MCF 10A (cell line): ENCODE measurements around the gene VAV3. TPM values are rescaled to one million over a fixed set of nuclear protein-coding genes. Genes with fewer than 3 reads are reported as not detected.

Experiments
- BruUV-seq: library from RNA; stranded (reverse); fragments of 400-500 nt; replicated peaks from 2 replicates; lab custom pipeline; 2021; lab: Mats Ljungman, UMichigan
- CTCF ChIA-PET: fragments of 300-600 bp; sonication (Branson Sonifier 250); formaldehyde crosslinking; extraction: SDS; loops from one replicate; lab custom pipeline; 2021; ENCODE audit warnings: antibody characterized with exemption, inconsistent platforms; lab: Yijun Ruan, JAX
- POLR2A ChIA-PET: fragments of 300-600, 350-650 bp; sonication (Branson Sonifier 250); formaldehyde crosslinking; extraction: SDS; loops from one replicate; lab custom pipeline; 2020; ENCODE audit warnings: antibody characterized with exemption, inconsistent platforms; lab: Yijun Ruan, JAX
- DNase-seq: peaks from one replicate; pipeline ENCODE4 v3.0.0-alpha.2; 2018; ENCODE audit not compliant: unreplicated experiment
- H3K27ac Mint-ChIP-seq: one replicate; pipeline ENCODE4 v1.8.0; 2022; ENCODE audit warnings: mild to moderate bottlenecking, low read depth, mixed read lengths; ENCODE audit not compliant: unreplicated experiment
- H3K27me3 Mint-ChIP-seq: one replicate; pipeline ENCODE4 v1.8.0; 2022; ENCODE audit warnings: mixed read lengths; ENCODE audit not compliant: insufficient read depth, unreplicated experiment
- H3K36me3 Mint-ChIP-seq: one replicate; pipeline ENCODE4 v1.8.0; 2022; ENCODE audit warnings: mild to moderate bottlenecking, moderate library complexity, mixed read lengths; ENCODE audit not compliant: insufficient read depth, unreplicated experiment
- H3K4me1 Mint-ChIP-seq: one replicate; pipeline ENCODE4 v1.8.0; 2022; ENCODE audit warnings: mixed read lengths; ENCODE audit not compliant: insufficient read depth, unreplicated experiment
- H3K4me3 Mint-ChIP-seq: one replicate; pipeline ENCODE4 v1.8.0; 2022; ENCODE audit warnings: mild to moderate bottlenecking, moderate library complexity, mixed read lengths; ENCODE audit not compliant: unreplicated experiment
- H3K9me3 Mint-ChIP-seq: one replicate; pipeline ENCODE4 v1.8.0; 2022; ENCODE audit warnings: mixed read lengths; ENCODE audit not compliant: unreplicated experiment
- intact Hi-C: fragments of 100-400 bp; cut with micrococcal nuclease; formaldehyde crosslinking; loops from 2 replicates; pipeline ENCODE4 v1.14.1; 2022
- total RNA-seq: library from RNA; stranded (reverse); gene quantifications from 2 replicates; pipeline ENCODE4 v1.2.3, GENCODE V29; 2022
- TF ChIP-seq, protein P1 (sequence below): fragments of 200-600 bp; IDR thresholded peaks from one replicate; pipeline ENCODE4 v1.8.0; 2022; ENCODE audit warnings: antibody characterized with exemption, mild to moderate bottlenecking; ENCODE audit not compliant: unreplicated experiment

VAV3 gene
- total RNA-seq, 1 experiment from 2014 or later = 2.0 TPM

DNA sequence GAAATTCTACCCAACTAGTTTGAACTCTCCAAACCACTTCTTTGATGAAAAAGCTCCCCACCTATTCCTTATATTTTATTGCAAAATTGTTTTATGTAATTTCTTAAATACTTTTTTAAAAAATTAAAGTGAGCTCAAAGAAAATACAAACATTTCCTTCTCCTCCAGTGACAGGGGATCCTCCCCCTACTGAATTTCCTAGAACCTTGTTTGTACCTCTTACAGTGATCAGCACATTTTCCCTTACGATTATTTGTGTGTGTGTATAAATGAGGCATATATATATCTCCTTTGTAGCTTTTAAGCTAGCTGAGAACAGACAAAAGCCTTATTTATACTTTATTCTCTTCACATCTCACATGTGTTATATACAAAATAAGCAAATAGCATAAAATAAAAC is 44.4 kb downstream of the VAV3 start:
- intact Hi-C loops = no loop called here

DNA sequence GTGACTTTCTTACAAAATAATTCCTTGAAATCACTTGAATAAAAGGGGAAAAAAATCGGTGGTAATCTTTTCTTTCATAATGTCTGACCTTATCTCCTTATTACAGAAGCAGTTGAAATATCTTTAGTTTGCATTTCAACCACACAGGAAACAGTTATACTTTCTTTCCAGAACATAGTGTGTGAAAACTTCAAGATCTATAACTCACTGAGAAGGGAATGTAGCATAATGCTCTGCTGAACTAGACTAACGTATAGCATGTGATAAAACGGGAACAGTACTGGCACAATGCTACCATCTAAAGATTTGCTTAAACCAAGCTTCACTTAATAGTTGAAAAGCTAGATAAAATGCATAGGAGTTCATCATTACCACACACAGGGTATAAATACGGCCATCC is 45.0 kb downstream of the VAV3 start:
- Mint-ChIP-seq H3K36me3 (no peaks in the 10 kb centered on the region), H3K4me1 (no peaks in the 10 kb centered on the region), H3K4me3 (no peak overlapping the region), H3K9me3 (no peaks in the 10 kb centered on the region), H3K27me3 (no peaks in the 10 kb centered on the region), H3K27ac (no peak overlapping the region)
- intact Hi-C loops = no loop called here
- BruUV-seq = no TSS peak
- ChIA-PET CTCF (interaction anchor here (0.8 kb wide), 1 partner anchor 205 kb away, joined by 3 read pairs; no protein-coding TSS in a partner anchor), POLR2A (interaction anchor here (0.6 kb wide), 1 partner anchor 143 kb away, joined by 3 read pairs; no protein-coding TSS in a partner anchor)
- no peak for DNase-seq
- TF ChIP-seq, protein P1, sequence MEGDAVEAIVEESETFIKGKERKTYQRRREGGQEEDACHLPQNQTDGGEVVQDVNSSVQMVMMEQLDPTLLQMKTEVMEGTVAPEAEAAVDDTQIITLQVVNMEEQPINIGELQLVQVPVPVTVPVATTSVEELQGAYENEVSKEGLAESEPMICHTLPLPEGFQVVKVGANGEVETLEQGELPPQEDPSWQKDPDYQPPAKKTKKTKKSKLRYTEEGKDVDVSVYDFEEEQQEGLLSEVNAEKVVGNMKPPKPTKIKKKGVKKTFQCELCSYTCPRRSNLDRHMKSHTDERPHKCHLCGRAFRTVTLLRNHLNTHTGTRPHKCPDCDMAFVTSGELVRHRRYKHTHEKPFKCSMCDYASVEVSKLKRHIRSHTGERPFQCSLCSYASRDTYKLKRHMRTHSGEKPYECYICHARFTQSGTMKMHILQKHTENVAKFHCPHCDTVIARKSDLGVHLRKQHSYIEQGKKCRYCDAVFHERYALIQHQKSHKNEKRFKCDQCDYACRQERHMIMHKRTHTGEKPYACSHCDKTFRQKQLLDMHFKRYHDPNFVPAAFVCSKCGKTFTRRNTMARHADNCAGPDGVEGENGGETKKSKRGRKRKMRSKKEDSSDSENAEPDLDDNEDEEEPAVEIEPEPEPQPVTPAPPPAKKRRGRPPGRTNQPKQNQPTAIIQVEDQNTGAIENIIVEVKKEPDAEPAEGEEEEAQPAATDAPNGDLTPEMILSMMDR = no peak

More for the DNA sequence above, 44.4 kb downstream of the VAV3 start:
- H3K4me1 Mint-ChIP-seq = no peaks in the 10 kb centered on the region
- no peak for DNase-seq
- H3K27ac Mint-ChIP-seq = no peak overlapping the region
- ChIA-PET POLR2A (interaction anchor here (0.6 kb wide), 1 partner anchor 144 kb away, joined by 3 read pairs; no protein-coding TSS in a partner anchor), CTCF (interaction anchor here (0.6 to 0.8 kb wide), 2 partner anchors 11 to 204 kb away, joined by 3 read pairs; no protein-coding TSS in a partner anchor)
- H3K27me3 Mint-ChIP-seq = no peaks in the 10 kb centered on the region
- no peak overlapping the region for H3K4me3 Mint-ChIP-seq
- no peaks in the 10 kb centered on the region for H3K36me3 Mint-ChIP-seq
- BruUV-seq = no TSS peak
- TF ChIP-seq, protein P1 = no peak
- no peaks in the 10 kb centered on the region for H3K9me3 Mint-ChIP-seq

DNA sequence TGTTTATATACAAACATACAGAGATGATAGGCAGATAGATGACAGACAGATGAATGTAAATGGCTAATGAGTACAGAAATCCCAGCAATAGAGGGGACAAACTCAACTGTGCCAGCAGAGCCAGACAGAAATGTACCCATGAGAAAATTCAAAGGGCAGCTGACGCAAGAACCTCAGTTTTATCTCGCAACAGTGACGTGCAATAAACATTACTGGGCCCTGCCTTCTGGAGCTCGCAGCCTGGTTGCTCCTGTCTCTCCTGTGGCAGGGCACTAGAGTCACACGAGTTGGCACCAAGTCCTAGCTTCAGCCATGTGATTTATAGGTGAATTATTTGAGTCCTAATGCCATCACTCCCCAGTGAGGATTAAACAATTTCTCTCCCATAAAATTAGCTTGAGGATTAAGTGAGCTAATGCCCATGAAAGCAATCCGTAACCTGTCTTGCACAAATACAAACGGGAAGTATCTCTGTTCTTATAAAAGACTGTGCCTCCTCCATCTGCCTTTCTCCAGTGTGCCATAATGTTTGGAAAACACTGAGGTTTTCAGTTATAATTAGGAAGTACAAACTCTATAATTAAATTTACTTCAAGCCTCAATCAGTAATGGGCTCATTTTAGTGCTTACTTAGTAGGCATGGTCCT is 50.7 kb downstream of the VAV3 start:
- Mint-ChIP-seq H3K4me3 (no peak overlapping the region), H3K27me3 (no peaks in the 10 kb centered on the region), H3K27ac (no peak overlapping the region), H3K36me3 (no peaks in the 10 kb centered on the region), H3K9me3 (no peaks in the 10 kb centered on the region), H3K4me1 (no peaks in the 10 kb centered on the region)
- ChIA-PET CTCF (interaction anchor here (0.9 to 1.3 kb wide), 2 partner anchors 31 to 213 kb away, joined by 3 to 4 read pairs; no protein-coding TSS in a partner anchor), POLR2A (no interaction called here)
- BruUV-seq = no TSS peak
- no peak for DNase-seq
- TF ChIP-seq, protein P1 = no peak
- intact Hi-C loops = no loop called here

DNA sequence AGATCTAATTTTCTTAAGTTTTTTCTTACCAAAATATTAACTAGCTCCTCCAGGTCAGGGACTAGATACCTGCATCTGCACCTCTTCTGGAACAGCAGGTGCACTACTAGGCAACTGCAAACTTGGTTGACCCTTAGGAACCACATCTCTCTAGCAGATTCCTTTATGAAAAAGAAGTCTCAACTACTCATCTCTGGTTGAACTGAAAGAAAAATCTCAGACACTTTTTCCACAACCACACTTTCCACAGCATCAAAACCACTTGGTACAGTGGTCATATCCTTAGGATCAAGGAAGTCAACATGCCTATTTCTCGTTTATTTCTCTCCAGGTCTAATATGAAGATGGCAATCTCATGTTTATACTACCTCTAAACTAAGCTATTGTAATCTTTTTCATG is 52.3 kb downstream of the VAV3 start:
- POLR2A ChIA-PET = no interaction called here
- no peak overlapping the region for H3K4me3 Mint-ChIP-seq
- H3K27ac Mint-ChIP-seq = no peak overlapping the region
- intact Hi-C loops = no loop called here
- CTCF ChIA-PET = interaction anchor here (1.0 kb wide), 1 partner anchor 9 kb away, joined by 4 read pairs; no protein-coding TSS in a partner anchor
- H3K36me3 Mint-ChIP-seq = no peaks in the 10 kb centered on the region
- DNase-seq = no peak
- no peaks in the 10 kb centered on the region for H3K9me3 Mint-ChIP-seq
- H3K27me3 Mint-ChIP-seq = no peaks in the 10 kb centered on the region
- TF ChIP-seq, protein P1 = no peak
- no TSS peak for BruUV-seq
- H3K4me1 Mint-ChIP-seq = no peaks in the 10 kb centered on the region
